Thyroid gland (tissue), 4 donors: ENCODE results near the gene HIRIP3. TPM values are rescaled to one million over a fixed set of nuclear protein-coding genes. Genes with fewer than 3 reads are reported as not detected.
"Not testable (repeated sequence)": the region's sequence is repeated elsewhere in the genome, so short reads cannot be mapped to it uniquely, and the experiment has no call there.

Experiments
- DNase-seq, 2 donors: peaks; one replicate each; pipeline ENCODE4 v3.0.0-alpha.2; 2019
- H3K27ac ChIP-seq, 3 donors: fragments of 200-600 bp; sonication (generic); 1 replicate in 2 of 3; 2 replicates in 1 of 3; pipeline ENCODE4 v1.5.1; 2016 to 2019; ENCODE audit warnings: mild to moderate bottlenecking in 1 of 3, moderate library complexity in 1 of 3
- H3K27me3 ChIP-seq: fragments of 200-600 bp; sonication (generic); one replicate; pipeline ENCODE4 v1.5.1; 2019
- H3K36me3 ChIP-seq, 2 donors: fragments of 200-600 bp; sonication (generic); one replicate each; pipeline ENCODE4 v1.5.1; 2016 to 2019
- H3K4me1 ChIP-seq, 2 donors: fragments of 200-600 bp; sonication (generic); one replicate each; pipeline ENCODE4 v1.5.1; 2017 to 2019
- H3K4me3 ChIP-seq, 3 donors: fragments of 200-600 bp; sonication (generic); replicated peaks in 1 of 3; 1 replicate in 2 of 3; 2 replicates in 1 of 3; pipeline ENCODE4 v1.5.1; 2016; ENCODE audit warnings: mild to moderate bottlenecking in 1 of 3
- H3K9me3 ChIP-seq: fragments of 200-600 bp; sonication (generic); one replicate; pipeline ENCODE4 v1.5.1; 2017
- CTCF ChIP-seq, 6 experiments: fragments of 200-600 bp in 3 of 6; fragments of 450-650 bp in 3 of 6; sonication (generic) in 3 of 6; IDR thresholded peaks; one replicate each; pipeline ENCODE4 v1.5.1; 2016 to 2019; ENCODE audit warnings: antibody characterized with exemption in 6 of 6, mild to moderate bottlenecking in 2 of 6, inconsistent platforms in 1 of 6, moderate library complexity in 1 of 6
- POLR2A ChIP-seq, 2 donors: fragments of 450-650 bp; IDR thresholded peaks; one replicate each; pipeline ENCODE4 v1.6.1; 2017; ENCODE audit warnings: antibody characterized with exemption in 2 of 2, mild to moderate bottlenecking in 2 of 2, moderate library complexity in 1 of 2
- WGBS, 2 donors: methylation state at CpG; one replicate each; pipeline ENCODE4 v1.1.5; 2017; 5-methylcytosine and 5-hydroxymethylcytosine counted together
- intact Hi-C: fragments of 100-400 bp; cut with DNase I; formaldehyde crosslinking; loops from one replicate; pipeline ENCODE4 v1.15.1; 2023
- total RNA-seq, 4 donors: library from RNA; depleted of rRNA; stranded (reverse); fragments of >200 nt; gene quantifications; one replicate each; pipeline ENCODE4 v1.2.3, GENCODE V29; 2016

Gene HIRIP3
- total RNA-seq, 4 donors from 2014 or later = 10.7 to 23.1 (median 18.4) TPM

GRCh38 chr16:30017277-30017656 lies 21.9 kb upstream of the HIRIP3 start:
- no peak for DNase-seq
- intact Hi-C loops = no loop called here
- Histone ChIP-seq H3K36me3 (no peaks in the 10 kb centered on the region), H3K4me3 (no peak overlapping the region), H3K27ac (no peak overlapping the region), H3K27me3 (no peaks in the 10 kb centered on the region), H3K4me1 (peaks cover 11 to 12% of the 10 kb centered on the region in 2 donors), H3K9me3 (no peaks in the 10 kb centered on the region)
- TF ChIP-seq CTCF (IDR thresholded peaks at IDR 0.05) (no peak), POLR2A (IDR thresholded peaks at IDR 0.05) (no peak)
- whole genome bisulfite sequencing, 2 donors = 97 to 99% methylated on average over 2 of the region's 2 CpGs

GRCh38 chr16:30016555-30017276 lies 21.3 kb upstream of the HIRIP3 start:
- no peaks in the 10 kb centered on the region for H3K9me3 ChIP-seq
- no peak overlapping the region for H3K27ac ChIP-seq
- H3K36me3 ChIP-seq = no peaks in the 10 kb centered on the region
- no peaks in the 10 kb centered on the region for H3K27me3 ChIP-seq
- no peak for DNase-seq
- no peak for TF ChIP-seq POLR2A (IDR thresholded peaks at IDR 0.05)
- TF ChIP-seq CTCF (IDR thresholded peaks at IDR 0.05) = no peak
- H3K4me3 ChIP-seq = no peak overlapping the region
- intact Hi-C loops = no loop called here
- 77 to 78% methylated on average over 8 of the region's 8 CpGs for WGBS, 2 donors
- H3K4me1 ChIP-seq = peaks cover 11% of the 10 kb centered on the region in 2 donors

- intact Hi-C loops, H3K9me3 ChIP-seq, H3K4me3 ChIP-seq, H3K36me3 ChIP-seq, DNase-seq, H3K27ac ChIP-seq: not testable (repeated sequence)
- WGBS, 2 donors = 70 to 75% methylated on average over 7 of the region's 7 CpGs
- Histone ChIP-seq H3K4me1 (peaks cover 11 to 18% of the 10 kb centered on the region in 2 donors), H3K27me3 (peaks cover 12% of the 10 kb centered on the region)
These were observed 20.0 kb upstream of the HIRIP3 start for GRCh38 chr16:30015450-30015849.

- intact Hi-C loops, DNase-seq, H3K36me3 ChIP-seq, H3K27ac ChIP-seq, H3K9me3 ChIP-seq, H3K4me3 ChIP-seq: not testable (repeated sequence)
- Histone ChIP-seq H3K4me1 (peaks cover 13 to 19% of the 10 kb centered on the region in 2 donors), H3K27me3 (peaks cover 20% of the 10 kb centered on the region)
- WGBS, 2 donors = 70 to 78% methylated on average over 14 of the region's 14 CpGs
These were observed 17.2 kb upstream of the HIRIP3 start for GRCh38 chr16:30012598-30012997.

- TF ChIP-seq CTCF (IDR thresholded peaks at IDR 0.05) (no peak), POLR2A (IDR thresholded peaks at IDR 0.05) (no peak)
- no peak overlapping the region for H3K27ac ChIP-seq
- peaks cover 20% of the 10 kb centered on the region for H3K27me3 ChIP-seq
- H3K4me3 ChIP-seq = no peak overlapping the region
- 25 to 26% methylated on average over 22 to 30 of the region's 31 CpGs for WGBS, 2 donors
- no peaks in the 10 kb centered on the region for H3K9me3 ChIP-seq
- peaks cover 13 to 19% of the 10 kb centered on the region in 2 donors for H3K4me1 ChIP-seq
- intact Hi-C loops = no loop called here
- no peaks in the 10 kb centered on the region for H3K36me3 ChIP-seq
- no peak for DNase-seq
These were observed 16.5 kb upstream of the HIRIP3 start for GRCh38 chr16:30011714-30012504.
